Neural cell (in vitro differentiated cells): ENCODE results near the gene CACNA1H. TPM values are rescaled to one million over a fixed set of nuclear protein-coding genes. Genes with fewer than 3 reads are reported as not detected.

Experiments used
- H2AFZ ChIP-seq: fragments of 200-600, 300-800 bp; sonication (generic), shearing (Covaris generic); 2 replicates; pipeline ENCODE4 v1.6.0; 2014; ENCODE audit warnings: low read depth, mild to moderate bottlenecking, antibody characterized with exemption, low read length, moderate library complexity
- H3F3A ChIP-seq: fragments of 200-600 bp; shearing (Covaris generic); 2 replicates; pipeline ENCODE4 v1.6.1; 2016; ENCODE audit warnings: mild to moderate bottlenecking, moderate library complexity, mixed read lengths, antibody characterized with exemption, low read length; ENCODE audit not compliant: insufficient read depth, poor library complexity, severe bottlenecking
- H3K27ac ChIP-seq: fragments of 200-600, 300-800 bp; sonication (generic), shearing (Covaris generic); 2 replicates; pipeline ENCODE4 v1.5.1; 2014; ENCODE audit warnings: mild to moderate bottlenecking, low read length, moderate library complexity
- H3K27me3 ChIP-seq: fragments of 300-800, 200-600 bp; sonication (generic), shearing (Covaris generic); 2 replicates; pipeline ENCODE4 v1.6.0; 2014; ENCODE audit warnings: mild to moderate bottlenecking, low read depth, low read length, moderate library complexity; ENCODE audit not compliant: insufficient read depth
- H3K36me3 ChIP-seq: fragments of 300-800, 200-600 bp; sonication (generic), shearing (Covaris generic); 2 replicates; pipeline ENCODE4 v1.5.1; 2014; ENCODE audit warnings: mild to moderate bottlenecking, antibody characterized with exemption, low read length, moderate library complexity; ENCODE audit not compliant: insufficient read depth
- H3K4me2 ChIP-seq: fragments of 300-800, 200-600 bp; sonication (generic), shearing (Covaris generic); 2 replicates; pipeline ENCODE4 v1.6.0; 2014; ENCODE audit warnings: mild to moderate bottlenecking, low read length
- H3K4me3 ChIP-seq: fragments of 300-800, 200-600 bp; sonication (generic), shearing (Covaris generic); 2 replicates; pipeline ENCODE4 v1.5.1; 2014; ENCODE audit warnings: mild to moderate bottlenecking, low read length, moderate library complexity
- H3K79me2 ChIP-seq: fragments of 200-600 bp; shearing (Covaris generic); replicated peaks from 2 replicates; pipeline ENCODE4 v1.6.0; 2014; ENCODE audit warnings: mild to moderate bottlenecking, low read length, moderate library complexity; ENCODE audit not compliant: insufficient read depth
- H3K9ac ChIP-seq: fragments of 300-800, 200-600 bp; sonication (generic), shearing (Covaris generic); 2 replicates; pipeline ENCODE4 v1.6.1; 2016; ENCODE audit warnings: mild to moderate bottlenecking, low read length, mixed read lengths
- H3K9me2 ChIP-seq: fragments of 200-600 bp; shearing (Covaris generic); 2 replicates; pipeline ENCODE4 v1.6.1; 2016; ENCODE audit warnings: mild to moderate bottlenecking, low read length, mixed read lengths; ENCODE audit not compliant: insufficient read depth
- H3K9me3 ChIP-seq: fragments of 200-600, 300-800 bp; sonication (generic), shearing (Covaris generic); 2 replicates; pipeline ENCODE4 v1.6.1; 2016; ENCODE audit warnings: mild to moderate bottlenecking, mixed run types, low read length, moderate library complexity, mixed read lengths
- H4K20me1 ChIP-seq: fragments of 200-600 bp; shearing (Covaris generic); 2 replicates; pipeline ENCODE4 v1.6.1; 2016; ENCODE audit warnings: mild to moderate bottlenecking, mixed run types; ENCODE audit not compliant: insufficient read depth
- CTCF ChIP-seq: fragments of 450-650 bp; IDR thresholded peaks from 2 replicates; pipeline ENCODE4 v1.5.1; 2014; ENCODE audit warnings: antibody characterized with exemption, mild to moderate bottlenecking, moderate library complexity; ENCODE audit not compliant: poor library complexity, severe bottlenecking
- EP300 ChIP-seq: fragments of 450-650 bp; conservative IDR thresholded peaks from 2 replicates; pipeline ENCODE4 v1.6.1; 2014; ENCODE audit warnings: antibody characterized with exemption, mild to moderate bottlenecking, moderate library complexity; ENCODE audit not compliant: poor library complexity, severe bottlenecking
- EZH2 ChIP-seq: fragments of 200-600, 300-800 bp; shearing (Covaris generic), sonication (generic); IDR thresholded peaks from 2 replicates; pipeline ENCODE4 v1.6.1; 2014; ENCODE audit warnings: antibody characterized with exemption, low read length, borderline replicate concordance, mild to moderate bottlenecking; ENCODE audit not compliant: insufficient read depth, poor library complexity, severe bottlenecking
- MXI1 ChIP-seq: fragments of 450-650 bp; conservative IDR thresholded peaks from 2 replicates; pipeline ENCODE4 v1.6.1; 2014; ENCODE audit warnings: antibody characterized with exemption, mild to moderate bottlenecking; ENCODE audit not compliant: poor library complexity, severe bottlenecking
- POLR2AphosphoS5 ChIP-seq: IDR thresholded peaks from 2 replicates; pipeline ENCODE4 v1.6.1; 2012
- RAD21 ChIP-seq: fragments of 450-650 bp; conservative IDR thresholded peaks from 2 replicates; pipeline ENCODE4 v1.6.1; 2014; ENCODE audit warnings: antibody characterized with exemption, mild to moderate bottlenecking, moderate library complexity
- REST ChIP-seq: IDR thresholded peaks from 2 replicates; pipeline ENCODE4 v1.6.1; 2012; ENCODE audit warnings: borderline replicate concordance
- SMC3 ChIP-seq: fragments of 450-650 bp; conservative IDR thresholded peaks from 2 replicates; pipeline ENCODE4 v1.6.1; 2014; ENCODE audit warnings: antibody characterized with exemption, mild to moderate bottlenecking, moderate library complexity; ENCODE audit not compliant: poor library complexity
- TAF1 ChIP-seq: IDR thresholded peaks from 2 replicates; pipeline ENCODE4 v1.6.1; 2012; ENCODE audit warnings: low read depth
- polyA plus RNA-seq: library from polyadenylated mRNA; depleted of rRNA; stranded (reverse); fragments of >200 nt; gene quantifications from 2 replicates; pipeline ENCODE4 v1.2.3, GENCODE V29; 2014

Gene CACNA1H
- polyA plus RNA-seq, 1 donor from 2014 or later: 27.7 TPM

GRCh38 chr16:1135459-1135825 is 17.5 kb upstream of the CACNA1H start:
- Histone ChIP-seq H2AFZ (no peak overlapping the region), H3K27me3 (no peaks in the 10 kb centered on the region), H3K4me3 (no peak overlapping the region), H3K9me2 (no peaks in the 10 kb centered on the region), H3K4me2 (no peak overlapping the region), H3K79me2 (no peaks in the 10 kb centered on the region), H4K20me1 (no peaks in the 10 kb centered on the region), H3K9me3 (no peaks in the 10 kb centered on the region), H3K27ac (no peak overlapping the region), H3K9ac (no peak overlapping the region), H3F3A (no peaks in the 10 kb centered on the region), H3K36me3 (no peaks in the 10 kb centered on the region)
- no peak for TF ChIP-seq SMC3
- TF ChIP-seq REST: no peak
- no peak for TF ChIP-seq MXI1

GRCh38 chr16:1137604-1138003 is 15.3 kb upstream of the CACNA1H start:
- Histone ChIP-seq H3K27me3 (no peaks in the 10 kb centered on the region), H3K36me3 (no peaks in the 10 kb centered on the region), H3K9ac (no peak overlapping the region)

More at GRCh38 chr16:1137604-1138003, 15.3 kb upstream of the CACNA1H start:
- H2AFZ ChIP-seq: no peak overlapping the region
- H3K4me2 ChIP-seq: no peak overlapping the region
- no peak overlapping the region for H3K4me3 ChIP-seq
- H3K9me3 ChIP-seq: no peaks in the 10 kb centered on the region
- H3K79me2 ChIP-seq: no peaks in the 10 kb centered on the region
- no peaks in the 10 kb centered on the region for H3K9me2 ChIP-seq
- TF ChIP-seq EP300 (no peak), POLR2AphosphoS5 (no peak), TAF1 (no peak), RAD21 (no peak), MXI1 (no peak), CTCF (no peak), SMC3 (no peak), EZH2 (no peak), REST (no peak)
- no peaks in the 10 kb centered on the region for H4K20me1 ChIP-seq
- no peaks in the 10 kb centered on the region for H3F3A ChIP-seq
- H3K27ac ChIP-seq: no peak overlapping the region
